Left renal cortex interstitium (tissue), 4 donors: ENCODE data around the gene ONECUT3. TPM values are rescaled to one million over a fixed set of nuclear protein-coding genes. Genes with fewer than 3 reads are reported as not detected.
"Not testable (repeated sequence)": the region's sequence is repeated elsewhere in the genome, so short reads cannot be mapped to it uniquely, and the experiment has no call there.

Experiments used
- DNase-seq, 4 donors: peaks; one replicate each; pipeline ENCODE4 v3.0.0-alpha.2; 2013; ENCODE audit warnings: low read depth in 4 of 4, low spot score in 2 of 4, missing footprints in 1 of 4
- polyA plus RNA-seq, 4 donors: library from polyadenylated mRNA; unstranded; fragments of 120-200 nt; gene quantifications; one replicate each; pipeline ENCODE4 v1.2.1, GENCODE V29; 2013; ENCODE audit not compliant: insufficient read length in 4 of 4

The ONECUT3 gene
- polyA plus RNA-seq, 4 donors = 0.05 to 0.08 TPM; not detected in 2

DNA sequence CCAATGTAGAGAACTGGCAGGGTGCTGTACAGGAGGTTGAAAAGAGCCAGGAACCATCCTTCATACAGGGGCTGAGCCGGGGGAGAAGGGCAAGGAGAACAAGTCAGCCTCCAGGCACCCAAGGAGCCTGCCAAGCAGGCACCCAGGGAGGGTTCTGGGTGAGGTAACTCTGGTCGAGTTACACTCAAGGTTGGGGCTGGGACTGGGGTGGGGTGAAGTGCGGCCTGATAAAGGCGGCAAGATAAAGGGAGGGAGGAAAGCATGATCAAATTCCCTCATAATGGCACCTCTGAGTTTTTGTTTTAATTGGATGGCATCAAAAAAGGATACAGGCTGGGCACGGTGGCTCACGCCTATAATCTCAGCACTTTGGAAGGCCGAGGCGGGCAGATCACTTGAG is 33.8 kb downstream of the ONECUT3 start:
- DNase-seq = no peak

- DNase-seq = no peak
Measured at GRCh38 chr19:1789261-1790041, 36.1 kb downstream of the ONECUT3 start.

- DNase-seq = no peak
Measured at GRCh38 chr19:1790054-1790792, 36.9 kb downstream of the ONECUT3 start.

DNA sequence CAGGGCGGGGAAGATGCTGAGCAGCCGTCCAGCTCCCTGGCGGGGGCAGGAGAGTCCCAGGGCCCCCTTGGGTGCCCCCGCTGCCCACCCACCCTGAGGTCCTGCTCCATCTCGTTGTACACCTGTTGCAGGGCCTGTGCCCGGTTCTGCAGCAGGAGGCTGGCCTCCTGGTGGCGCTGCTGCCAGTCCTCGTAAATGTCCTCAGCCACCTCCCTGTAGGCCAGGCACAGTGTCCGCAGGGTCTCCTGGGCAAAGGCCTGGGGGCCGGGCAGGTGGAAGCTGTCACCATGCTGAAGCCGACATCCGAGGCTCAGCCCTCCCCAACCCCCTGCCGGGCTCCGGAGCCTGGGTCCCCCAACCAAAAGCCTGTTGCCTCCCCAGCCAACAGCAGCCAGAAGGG is 38.6 kb downstream of the ONECUT3 start:
- no peak for DNase-seq

DNA sequence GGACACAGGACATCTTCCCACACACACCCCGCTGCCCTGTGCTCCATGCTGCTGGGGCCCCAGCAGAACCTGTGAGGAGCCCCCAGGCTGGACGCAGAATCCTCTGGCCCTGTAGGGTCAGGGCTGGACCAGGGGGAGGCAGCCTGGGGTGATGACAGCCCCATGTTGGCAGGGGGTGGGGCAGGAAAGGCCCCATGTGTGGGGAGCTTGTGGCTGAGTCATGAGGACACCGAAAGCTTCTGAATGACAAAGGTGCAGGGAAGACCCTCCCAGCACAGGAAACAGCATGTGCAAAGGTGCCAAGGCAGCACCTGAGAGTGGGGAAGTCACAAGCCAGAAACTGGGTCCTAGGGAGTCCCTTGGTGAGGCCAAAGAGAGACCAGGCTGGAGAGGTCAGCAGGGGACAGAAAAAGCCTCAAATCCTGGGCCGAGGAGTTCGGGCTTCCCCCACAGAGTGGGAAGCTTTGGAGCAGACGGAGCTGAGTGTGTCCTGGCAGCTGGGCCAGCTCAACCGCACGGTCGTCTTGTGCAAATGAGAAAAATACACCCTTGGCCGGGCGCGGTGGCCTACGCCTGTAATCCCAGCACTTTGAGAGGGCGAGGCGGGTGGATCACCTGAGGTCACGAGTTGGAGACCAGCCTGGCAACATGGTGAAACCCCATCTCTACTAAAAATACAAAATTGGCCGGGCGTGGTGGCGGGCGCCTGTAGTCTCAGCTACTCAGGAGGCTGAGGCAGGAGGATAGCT is 41.3 kb downstream of the ONECUT3 start:
- DNase-seq = no peak

- no peak for DNase-seq
Measured at GRCh38 chr19:1796395-1797142, 43.3 kb downstream of the ONECUT3 start.

- not testable (repeated sequence) for DNase-seq
Measured at GRCh38 chr19:1797313-1797712, 44.0 kb downstream of the ONECUT3 start.

DNA sequence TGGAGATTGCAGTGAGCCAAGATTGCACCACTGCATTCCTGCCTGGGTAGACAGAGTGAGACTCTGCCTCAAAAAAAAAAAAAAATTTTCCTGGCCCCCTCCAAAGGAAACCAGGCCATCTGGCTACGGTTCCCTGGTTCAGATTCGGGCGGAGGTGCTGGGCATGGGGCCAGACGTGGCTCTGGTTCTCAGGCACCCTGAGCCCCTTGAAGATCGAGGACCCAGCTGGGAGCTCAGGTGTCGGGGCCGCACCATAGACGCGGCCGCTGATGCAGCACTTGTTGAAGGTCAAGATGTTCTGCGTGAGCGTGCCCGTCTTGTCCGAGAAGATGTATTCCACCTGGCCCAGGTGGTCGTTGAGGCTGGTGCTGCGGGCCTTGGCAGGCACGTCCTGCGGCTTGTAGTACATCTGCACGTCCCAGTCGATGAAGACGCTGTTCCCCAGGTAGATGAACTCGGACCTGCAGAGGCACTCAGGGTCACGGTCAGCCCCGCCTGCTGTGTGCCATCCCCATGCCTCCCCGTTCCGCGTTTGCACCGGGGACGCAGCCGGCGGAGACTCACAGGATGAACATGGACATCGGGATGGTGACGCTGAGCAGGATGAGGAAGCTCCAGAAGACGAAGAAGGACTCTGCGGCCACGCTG is 46.5 kb downstream of the ONECUT3 start:
- no peak for DNase-seq

- no peak for DNase-seq
Measured at GRCh38 chr19:1804858-1805257, 51.6 kb downstream of the ONECUT3 start.

DNA sequence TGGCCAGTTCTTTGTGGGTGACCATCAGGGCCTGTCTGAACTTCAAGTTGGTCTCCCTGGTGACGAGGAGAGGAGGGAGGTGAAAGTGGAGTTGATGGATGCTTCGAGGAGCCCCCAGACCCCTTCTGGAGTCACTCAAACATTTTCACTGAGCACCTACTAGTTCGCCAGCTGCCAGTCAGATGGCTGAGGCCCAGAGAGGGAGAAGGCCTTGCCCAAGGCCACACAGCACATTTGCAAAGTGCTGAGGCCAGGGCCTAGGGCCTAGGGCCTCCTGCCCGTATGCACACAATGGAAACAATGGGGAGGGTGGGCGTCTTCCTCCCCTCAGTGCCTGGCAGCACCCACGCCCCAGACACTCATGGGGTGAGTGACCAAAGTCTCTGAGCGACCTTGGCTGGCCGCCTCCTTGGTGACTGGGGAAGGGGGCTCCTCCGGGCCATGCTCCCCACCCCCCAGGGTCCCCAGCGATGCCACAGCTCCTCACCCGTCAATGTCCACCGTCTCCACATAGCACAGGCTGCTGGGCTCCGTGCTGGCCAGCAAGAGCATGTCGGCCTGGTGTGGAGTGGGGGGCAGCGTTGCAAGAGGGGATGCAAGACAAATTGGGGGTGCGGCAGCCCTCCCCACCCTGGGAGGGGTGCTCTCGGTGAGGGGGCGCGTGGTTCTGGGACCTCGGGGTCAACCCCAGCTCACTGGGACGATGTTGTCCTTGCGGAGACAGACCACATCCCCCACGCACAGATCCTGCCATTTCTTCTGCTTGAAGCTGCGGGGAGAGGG is 52.3 kb downstream of the ONECUT3 start:
- no peak for DNase-seq

DNA sequence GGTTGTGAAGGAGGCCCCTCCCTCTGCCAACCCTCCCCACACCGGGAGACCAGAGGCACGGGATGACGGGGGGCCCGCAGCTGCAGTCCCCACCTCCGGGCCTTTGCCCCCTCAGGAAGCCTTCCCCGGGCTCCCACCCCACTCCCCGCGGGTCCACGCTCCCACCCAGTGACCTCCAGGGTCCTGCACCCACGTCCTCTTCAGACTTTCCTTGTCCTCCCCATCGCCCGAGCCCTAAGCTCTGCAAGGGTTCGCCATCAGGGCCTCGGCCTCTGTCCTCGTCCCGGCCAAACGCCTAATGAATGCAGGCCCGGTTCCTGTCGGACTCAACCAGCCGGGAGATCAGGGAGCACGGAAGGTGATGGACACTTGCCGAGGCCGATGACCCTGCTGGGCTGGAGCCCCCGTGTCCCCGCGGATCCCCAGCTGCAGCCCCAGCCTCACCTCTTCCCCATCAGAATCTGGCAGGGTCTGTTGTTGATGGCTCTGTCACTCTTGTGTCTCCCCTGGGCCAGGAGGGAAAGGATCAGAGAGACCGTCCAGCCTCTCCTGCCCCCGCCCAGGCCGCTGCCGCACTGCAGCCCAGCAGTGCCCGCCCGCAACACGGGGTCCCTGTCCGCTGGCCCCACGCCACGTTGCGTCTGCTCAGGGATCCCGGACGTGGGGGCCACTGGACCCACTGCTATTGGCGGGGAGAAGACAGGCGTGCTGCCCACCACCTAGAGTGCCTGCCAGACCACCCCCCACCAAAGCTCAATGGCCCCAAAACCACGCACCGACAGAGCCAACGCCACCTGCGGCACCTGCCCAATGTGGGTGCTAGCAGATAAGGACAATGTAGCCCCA is 53.1 kb downstream of the ONECUT3 start:
- DNase-seq = no peak

DNA sequence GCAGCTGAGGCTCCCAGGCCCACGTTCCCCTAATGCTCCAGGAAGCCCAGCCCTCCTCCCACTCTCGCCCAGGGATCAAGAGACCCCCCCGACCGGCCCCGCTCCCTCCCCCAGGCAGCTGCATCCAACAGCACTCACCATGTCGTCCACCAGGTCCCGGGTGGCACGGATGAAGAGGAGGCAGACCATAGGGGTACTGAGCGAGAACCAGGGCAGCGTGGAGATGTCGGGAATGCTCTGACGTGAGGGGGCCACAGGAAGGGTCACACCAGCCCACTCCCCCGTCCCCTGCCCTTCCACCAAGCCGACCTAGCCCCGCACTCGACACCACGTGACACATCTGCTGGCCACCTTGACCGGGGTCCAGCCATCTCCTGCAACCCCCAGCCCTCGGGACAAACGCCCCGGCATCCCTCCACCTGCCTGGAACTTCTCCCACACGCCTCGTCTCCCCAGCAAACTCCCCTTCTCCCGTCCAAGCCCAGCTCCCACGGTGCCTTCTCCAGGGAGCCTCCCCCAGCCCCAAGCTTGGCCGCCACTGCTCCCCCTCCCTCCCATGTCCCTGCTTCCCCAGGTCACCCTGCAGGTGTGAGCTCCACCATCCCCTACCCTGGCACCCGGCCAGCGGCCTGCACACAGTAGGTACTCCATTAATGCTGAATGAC is 53.9 kb downstream of the ONECUT3 start:
- DNase-seq = no peak

DNA sequence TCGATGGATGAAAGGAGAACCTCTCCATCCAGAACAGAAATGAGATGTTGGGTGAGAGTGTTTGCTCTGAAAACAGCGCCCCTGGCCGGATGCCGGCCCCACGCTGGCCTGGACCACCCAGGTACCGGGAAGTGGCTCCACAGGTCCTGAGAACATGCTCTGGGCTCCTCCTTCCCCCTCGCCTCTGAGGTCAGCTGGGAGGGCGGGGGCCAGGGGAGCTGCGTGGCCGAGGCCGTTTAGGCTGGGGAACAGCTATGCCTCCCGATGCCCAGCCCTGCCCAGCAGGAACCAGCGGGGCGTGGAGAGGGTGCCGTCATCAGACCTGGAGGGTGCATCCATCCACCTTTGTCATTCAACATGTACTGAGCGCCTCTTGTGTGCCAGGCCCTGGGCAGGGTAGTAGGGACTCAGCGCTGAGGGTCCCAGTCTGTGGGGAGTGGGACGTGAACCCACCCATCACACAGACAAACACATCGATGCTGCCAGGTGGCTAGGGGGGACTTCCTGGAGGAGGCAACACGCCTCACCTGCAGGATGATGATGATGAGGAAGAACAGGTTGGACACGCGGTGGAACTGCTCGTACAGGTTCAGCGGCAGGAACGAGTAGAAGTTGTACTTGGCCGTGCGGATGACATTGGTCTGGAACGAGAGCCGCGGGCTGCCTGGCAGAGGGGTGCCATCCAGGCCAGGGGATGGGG is 54.5 kb downstream of the ONECUT3 start:
- DNase-seq = no peak

DNA sequence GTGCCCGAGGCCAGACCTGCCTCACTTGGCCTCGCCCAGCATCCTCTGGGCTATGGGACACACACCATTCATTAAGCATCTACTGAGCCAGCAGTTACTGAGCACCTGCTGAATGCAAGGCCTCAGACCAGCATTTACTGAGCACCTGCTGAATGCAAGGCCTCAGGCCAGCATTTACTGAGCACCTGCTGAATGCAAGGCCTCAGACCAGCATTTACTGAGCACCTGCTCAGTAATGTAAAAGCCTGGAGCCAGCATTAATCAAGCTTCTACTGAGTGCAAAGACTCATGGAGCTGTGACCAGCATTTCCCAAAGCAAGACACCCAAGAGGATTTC is 55.1 kb downstream of the ONECUT3 start:
- DNase-seq = no peak

DNA sequence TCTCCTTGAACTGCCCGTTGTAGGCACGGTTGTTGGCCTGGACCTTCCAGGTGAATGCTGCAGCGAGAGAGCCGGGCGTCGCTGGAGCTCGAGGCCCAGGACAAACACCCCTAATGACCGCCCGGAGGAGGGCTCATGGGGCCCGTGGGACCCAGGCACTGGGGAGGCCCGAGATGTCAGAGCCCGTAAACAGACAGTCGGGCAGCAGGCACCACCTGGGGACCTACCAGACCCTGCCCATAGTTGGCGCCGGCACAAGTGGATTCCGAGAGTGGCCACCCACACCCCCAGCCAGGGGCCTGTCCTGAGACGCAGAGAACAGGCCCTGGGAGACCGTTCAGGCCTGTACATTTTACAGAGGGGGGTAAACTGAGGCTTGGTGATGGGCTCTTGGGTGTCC is 56.4 kb downstream of the ONECUT3 start:
- no peak for DNase-seq

DNA sequence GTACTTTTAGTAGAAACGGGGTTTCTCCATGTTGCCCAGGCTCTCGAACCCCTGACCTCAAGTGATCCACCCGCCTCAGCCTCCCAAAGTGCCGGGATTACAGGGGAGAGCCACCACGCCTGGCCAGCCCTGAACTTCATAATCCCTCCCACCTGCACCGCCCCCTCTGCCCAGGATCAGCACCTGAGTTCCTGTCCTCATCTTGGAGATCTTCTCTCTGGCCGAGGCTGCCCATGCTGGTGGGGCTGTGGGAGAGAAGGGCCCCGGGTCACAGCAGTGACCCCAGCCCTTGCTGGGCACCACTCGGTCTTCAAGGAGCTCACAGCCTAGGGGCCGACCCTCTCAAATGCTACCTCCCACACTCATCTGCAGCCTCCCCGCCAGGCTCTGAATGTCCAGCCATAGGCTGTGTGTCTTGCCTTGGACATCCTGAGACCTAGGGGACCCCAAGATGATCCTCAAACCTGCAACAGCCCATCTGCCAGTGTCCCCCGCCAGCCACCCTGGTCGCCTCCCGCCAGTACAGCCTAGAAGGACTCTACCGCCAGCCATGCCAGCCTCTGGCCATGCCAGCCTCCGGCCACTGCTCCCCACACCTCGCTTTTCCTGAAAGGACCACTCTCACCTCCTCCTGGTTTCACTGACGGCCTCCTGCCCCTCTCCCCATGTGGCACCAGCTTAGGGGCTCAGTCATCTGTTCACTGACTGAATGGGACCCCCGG is 57.3 kb downstream of the ONECUT3 start:
- no peak for DNase-seq

DNA sequence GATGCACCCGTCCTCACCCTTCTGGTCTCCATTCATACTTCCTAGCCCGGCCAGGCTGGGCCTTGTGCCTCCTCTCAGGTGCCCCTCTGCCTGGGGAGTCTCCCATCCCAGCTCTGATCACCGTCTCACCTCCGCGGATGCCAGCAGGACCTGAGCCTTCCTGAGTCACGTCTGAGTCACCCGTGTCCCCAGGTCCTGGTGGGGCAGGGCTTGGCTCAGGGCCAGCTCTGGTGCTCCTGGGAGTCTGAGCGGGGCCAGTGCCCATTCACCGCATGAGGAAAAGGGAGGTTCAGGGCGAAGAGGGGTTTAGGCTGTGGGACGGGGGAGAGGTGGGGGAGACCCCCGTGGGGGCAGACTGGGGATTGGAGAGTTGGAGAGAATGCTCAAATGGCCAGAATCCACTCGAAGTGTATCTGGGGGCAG is 58.2 kb downstream of the ONECUT3 start:
- DNase-seq = no peak
